DOHH2 (cell line): ENCODE measurements around the gene NOCT.

Source experiments
- H3F3A ChIP-seq: fragments of 200-600 bp; sonication (generic), shearing (Covaris generic); 2 replicates; pipeline ENCODE4 v1.6.0; 2016; ENCODE audit warnings: antibody characterized with exemption, mild to moderate bottlenecking; ENCODE audit not compliant: control insufficient read depth, insufficient read depth
- H3K27ac ChIP-seq: fragments of 200-600 bp; sonication (generic); 2 replicates; pipeline ENCODE4 v1.5.1; 2014; ENCODE audit warnings: low read depth, mild to moderate bottlenecking, low read length, moderate library complexity
- H3K27me3 ChIP-seq: fragments of 200-600 bp; sonication (generic); 2 replicates; pipeline ENCODE4 v1.6.1; 2014; ENCODE audit warnings: mild to moderate bottlenecking, low read length, mixed read lengths; ENCODE audit not compliant: control insufficient read depth
- H3K36me3 ChIP-seq: fragments of 200-600 bp; sonication (generic); 2 replicates; pipeline ENCODE4 v1.6.1; 2014; ENCODE audit warnings: mild to moderate bottlenecking, low read length, moderate library complexity, mixed read lengths; ENCODE audit not compliant: control insufficient read depth
- H3K4me1 ChIP-seq: fragments of 200-600 bp; sonication (generic); 2 replicates; pipeline ENCODE4 v1.6.1; 2014; ENCODE audit warnings: mild to moderate bottlenecking, low read length, mixed read lengths; ENCODE audit not compliant: control insufficient read depth
- H3K4me2 ChIP-seq: fragments of 200-600 bp; sonication (generic); 2 replicates; pipeline ENCODE4 v1.6.0; 2014; ENCODE audit warnings: mild to moderate bottlenecking, low read length, moderate library complexity
- H3K4me3 ChIP-seq: fragments of 200-600 bp; sonication (generic); 2 replicates; pipeline ENCODE4 v1.5.1; 2014; ENCODE audit warnings: mild to moderate bottlenecking, low read length, mixed read lengths
- H3K79me2 ChIP-seq: fragments of 200-600 bp; sonication (generic); 2 replicates; pipeline ENCODE4 v1.6.1; 2014; ENCODE audit warnings: mild to moderate bottlenecking, low read length, mixed read lengths; ENCODE audit not compliant: control insufficient read depth
- H3K9me2 ChIP-seq: fragments of 200-600 bp; sonication (generic); replicated peaks from 2 replicates; pipeline ENCODE4 v1.6.1; 2014; ENCODE audit warnings: mild to moderate bottlenecking, low read length, mixed read lengths; ENCODE audit not compliant: control insufficient read depth
- H3K9me3 ChIP-seq: fragments of 200-600 bp; sonication (generic); 2 replicates; pipeline ENCODE4 v1.6.1; 2014; ENCODE audit warnings: antibody characterized with exemption, low read length, mixed read lengths; ENCODE audit not compliant: control insufficient read depth, insufficient read depth
- H4K20me1 ChIP-seq: fragments of 200-600 bp; sonication (generic); 2 replicates; pipeline ENCODE4 v1.6.0; 2014; ENCODE audit warnings: low read depth, mild to moderate bottlenecking, antibody characterized with exemption, low read length, moderate library complexity; ENCODE audit not compliant: control insufficient read depth, insufficient read depth
- EZH2phosphoT487 ChIP-seq: fragments of 200-600 bp; sonication (generic); IDR thresholded peaks from 2 replicates; pipeline ENCODE4 v1.6.1; 2017; ENCODE audit warnings: borderline replicate concordance, mild to moderate bottlenecking, antibody characterized with exemption, low read length, moderate library complexity, mixed read lengths
- TF ChIP-seq, protein P1 (sequence below): fragments of 200-600 bp; sonication (generic); IDR thresholded peaks from one replicate; pipeline ENCODE4 v1.5.1; 2014; ENCODE audit warnings: antibody characterized with exemption, mild to moderate bottlenecking, low read depth, low read length; ENCODE audit not compliant: poor library complexity, severe bottlenecking

The NOCT gene

DNA sequence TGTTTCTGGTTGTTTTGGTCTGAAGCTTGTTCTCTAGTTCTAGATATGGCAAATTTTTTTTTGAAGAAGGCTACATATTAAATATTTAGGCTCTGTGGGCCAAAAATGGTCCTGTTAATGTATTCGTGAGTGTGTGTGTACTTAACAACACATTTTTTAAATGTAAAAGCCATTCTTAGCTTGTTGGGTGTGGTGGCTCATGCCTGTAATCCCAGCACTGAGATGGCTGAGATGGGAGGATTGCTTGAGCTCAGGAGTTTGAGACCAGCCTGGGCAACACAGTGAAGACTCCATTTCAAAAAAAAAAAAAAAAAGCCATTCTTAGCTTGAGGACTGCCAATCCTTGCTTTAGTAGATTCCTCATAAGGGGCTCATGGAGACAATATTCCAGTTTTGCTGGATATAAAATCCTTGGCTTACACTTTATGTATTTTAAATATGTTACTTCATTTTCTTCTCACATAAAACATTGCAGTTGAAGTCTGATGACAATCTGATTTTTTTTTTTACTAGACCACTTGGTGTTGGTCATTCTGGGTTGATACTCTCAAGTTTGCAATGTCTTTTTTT is 23.4 kb downstream of the NOCT start:
- Histone ChIP-seq H3K27ac (no peak overlapping the region), H3K4me3 (no peak overlapping the region), H3K9me2 (no peaks in the 10 kb centered on the region), H3K4me2 (no peak overlapping the region), H3F3A (peaks cover 9% of the 10 kb centered on the region), H3K27me3 (no peaks in the 10 kb centered on the region), H3K79me2 (peaks cover 87% of the 10 kb centered on the region), H4K20me1 (no peaks in the 10 kb centered on the region), H3K4me1 (peaks cover 13% of the 10 kb centered on the region), H3K9me3 (no peaks in the 10 kb centered on the region), H3K36me3 (peaks cover 29% of the 10 kb centered on the region)
- TF ChIP-seq EZH2phosphoT487, result no peak
- TF ChIP-seq, protein P1, sequence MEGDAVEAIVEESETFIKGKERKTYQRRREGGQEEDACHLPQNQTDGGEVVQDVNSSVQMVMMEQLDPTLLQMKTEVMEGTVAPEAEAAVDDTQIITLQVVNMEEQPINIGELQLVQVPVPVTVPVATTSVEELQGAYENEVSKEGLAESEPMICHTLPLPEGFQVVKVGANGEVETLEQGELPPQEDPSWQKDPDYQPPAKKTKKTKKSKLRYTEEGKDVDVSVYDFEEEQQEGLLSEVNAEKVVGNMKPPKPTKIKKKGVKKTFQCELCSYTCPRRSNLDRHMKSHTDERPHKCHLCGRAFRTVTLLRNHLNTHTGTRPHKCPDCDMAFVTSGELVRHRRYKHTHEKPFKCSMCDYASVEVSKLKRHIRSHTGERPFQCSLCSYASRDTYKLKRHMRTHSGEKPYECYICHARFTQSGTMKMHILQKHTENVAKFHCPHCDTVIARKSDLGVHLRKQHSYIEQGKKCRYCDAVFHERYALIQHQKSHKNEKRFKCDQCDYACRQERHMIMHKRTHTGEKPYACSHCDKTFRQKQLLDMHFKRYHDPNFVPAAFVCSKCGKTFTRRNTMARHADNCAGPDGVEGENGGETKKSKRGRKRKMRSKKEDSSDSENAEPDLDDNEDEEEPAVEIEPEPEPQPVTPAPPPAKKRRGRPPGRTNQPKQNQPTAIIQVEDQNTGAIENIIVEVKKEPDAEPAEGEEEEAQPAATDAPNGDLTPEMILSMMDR, result no peak

DNA sequence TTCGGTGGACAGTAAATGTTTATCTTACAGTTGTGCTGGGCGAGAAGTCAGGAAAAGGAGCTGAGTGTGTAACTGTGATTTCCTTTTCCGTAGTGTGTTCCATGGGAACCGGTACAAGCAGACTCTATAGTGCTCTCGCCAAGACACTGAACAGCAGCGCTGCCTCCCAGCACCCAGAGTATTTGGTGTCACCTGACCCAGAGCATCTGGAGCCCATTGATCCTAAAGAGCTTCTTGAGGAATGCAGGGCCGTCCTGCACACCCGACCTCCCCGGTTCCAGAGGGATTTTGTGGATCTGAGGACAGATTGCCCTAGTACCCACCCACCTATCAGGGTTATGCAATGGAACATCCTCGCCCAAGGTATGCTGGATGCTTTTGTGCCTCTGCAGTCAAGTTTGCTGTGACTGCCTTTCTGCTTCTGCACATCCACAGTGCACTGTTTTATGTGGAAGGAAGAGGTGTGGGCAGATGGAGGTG is 27.4 kb downstream of the NOCT start:
- peaks cover 77% of the 10 kb centered on the region for H3K79me2 ChIP-seq
- no peak overlapping the region for H3K27ac ChIP-seq
- no peak overlapping the region for H3K4me3 ChIP-seq
- no peak overlapping the region for H3K4me2 ChIP-seq
- peaks cover 13% of the 10 kb centered on the region for H3K4me1 ChIP-seq
- 0 out of 2 replicates have a peak, but pooled peaks cover 4% of the 10 kb centered on the region for H4K20me1 ChIP-seq
- H3K36me3 ChIP-seq, result peaks cover 43% of the 10 kb centered on the region
- H3F3A ChIP-seq, result peaks cover 13% of the 10 kb centered on the region
- no peaks in the 10 kb centered on the region for H3K9me3 ChIP-seq
- H3K27me3 ChIP-seq, result no peaks in the 10 kb centered on the region
- no peak for TF ChIP-seq EZH2phosphoT487
- TF ChIP-seq, protein P1, result no peak
- no peaks in the 10 kb centered on the region for H3K9me2 ChIP-seq

DNA sequence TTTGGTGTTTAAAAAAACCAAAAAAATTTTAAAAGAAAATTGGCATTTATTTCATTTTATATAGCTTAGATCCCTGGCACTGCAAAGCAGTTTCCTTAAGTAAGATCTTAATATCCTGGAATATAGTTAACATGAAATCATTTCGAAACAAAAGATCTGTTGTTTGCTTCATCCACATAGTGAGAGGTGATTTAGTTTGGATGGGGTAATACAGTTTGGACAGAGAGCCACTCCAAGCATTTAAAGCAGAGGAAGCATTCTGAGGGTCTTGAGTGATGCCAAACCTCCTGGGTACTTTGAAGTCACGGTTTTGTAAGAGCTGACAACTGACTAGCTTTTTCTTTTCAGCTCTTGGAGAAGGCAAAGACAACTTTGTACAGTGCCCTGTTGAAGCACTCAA is 28.7 kb downstream of the NOCT start:
- no peak for TF ChIP-seq EZH2phosphoT487
- TF ChIP-seq, protein P1, result no peak
- H3K79me2 ChIP-seq, result peaks cover 71% of the 10 kb centered on the region
- peaks cover 56% of the 10 kb centered on the region for H3K36me3 ChIP-seq

More for the DNA sequence above, 28.7 kb downstream of the NOCT start:
- Histone ChIP-seq H4K20me1 (0 out of 2 replicates have a peak, but pooled peaks cover 4% of the 10 kb centered on the region), H3K27me3 (no peaks in the 10 kb centered on the region), H3K4me2 (no peak overlapping the region), H3K4me3 (no peak overlapping the region), H3K27ac (no peak overlapping the region), H3K9me2 (no peaks in the 10 kb centered on the region), H3F3A (peaks cover 8% of the 10 kb centered on the region), H3K4me1 (peaks cover 13% of the 10 kb centered on the region), H3K9me3 (no peaks in the 10 kb centered on the region)
